RWPE2 (cell line): ENCODE results near the gene ITCH.
"Not testable (repeated sequence)": the region's sequence is repeated elsewhere in the genome, so short reads cannot be mapped to it uniquely, and the experiment has no call there.

ENCODE experiments used
- ATAC-seq: fragments of 200-7000 bp; cut with Tn5 transposase; 3 replicates; pipeline ENCODE4 v1.9.1; 2021; ENCODE audit warnings: low read depth
- DNase-seq: peaks from one replicate; pipeline ENCODE4 v3.0.0-alpha.2; 2020; ENCODE audit warnings: low spot score
- H3K27ac ChIP-seq: fragments of 450-650 bp; 2 replicates; pipeline ENCODE4 v1.5.1; 2017; ENCODE audit warnings: mild to moderate bottlenecking; ENCODE audit not compliant: poor library complexity, severe bottlenecking
- H3K27me3 ChIP-seq: fragments of 250-450 bp; sonication (Bioruptor Pico); 2 replicates; pipeline ENCODE4 v1.5.1; 2021; ENCODE audit warnings: mild to moderate bottlenecking, moderate library complexity; ENCODE audit not compliant: insufficient read depth, poor library complexity, severe bottlenecking
- H3K36me3 ChIP-seq: fragments of 250-450 bp; sonication (Bioruptor Pico); 2 replicates; pipeline ENCODE4 v1.5.1; 2020; ENCODE audit warnings: low read depth, mild to moderate bottlenecking, moderate library complexity
- H3K4me1 ChIP-seq: fragments of 250-450 bp; sonication (Bioruptor Pico); 2 replicates; pipeline ENCODE4 v1.5.1; 2021; ENCODE audit warnings: mild to moderate bottlenecking, moderate library complexity; ENCODE audit not compliant: insufficient read depth, poor library complexity, severe bottlenecking
- H3K4me3 ChIP-seq: fragments of 250-450 bp; sonication (Bioruptor Pico); 2 replicates; pipeline ENCODE4 v1.5.1; 2021; ENCODE audit warnings: mild to moderate bottlenecking, moderate library complexity; ENCODE audit not compliant: severe bottlenecking
- H3K9me3 ChIP-seq: fragments of 250-450 bp; sonication (Bioruptor Pico); 2 replicates; pipeline ENCODE4 v1.5.1; 2021; ENCODE audit warnings: mild to moderate bottlenecking, moderate library complexity; ENCODE audit not compliant: severe bottlenecking
- CTCF ChIP-seq: fragments of 450-650 bp; IDR thresholded peaks from one replicate; pipeline ENCODE4 v1.5.1; 2017; ENCODE audit warnings: mild to moderate bottlenecking, moderate library complexity; ENCODE audit not compliant: poor library complexity, severe bottlenecking

ITCH gene

GRCh38 chr20:34410336-34410735 is 47.3 kb downstream of the ITCH start:
- no peak overlapping the region for H3K27ac ChIP-seq

GRCh38 chr20:34412453-34412852 is 49.4 kb downstream of the ITCH start:
- no peak for TF ChIP-seq CTCF
- Histone ChIP-seq H3K4me3 (no peak overlapping the region), H3K4me1 (peaks cover 5% of the 10 kb centered on the region), H3K9me3 (no peaks in the 10 kb centered on the region), H3K36me3 (peaks cover 93% of the 10 kb centered on the region), H3K27ac (no peak overlapping the region), H3K27me3 (no peaks in the 10 kb centered on the region)
- ATAC-seq (no peak), DNase-seq (no peak)

More at GRCh38 chr20:34410336-34410735, 47.3 kb downstream of the ITCH start:
- Histone ChIP-seq H3K4me1 (peaks cover 5% of the 10 kb centered on the region), H3K36me3 (peaks cover 96% of the 10 kb centered on the region), H3K9me3 (no peaks in the 10 kb centered on the region), H3K4me3 (no peak overlapping the region), H3K27me3 (no peaks in the 10 kb centered on the region)
- ATAC-seq (no peak), DNase-seq (no peak)
- TF ChIP-seq CTCF, result no peak

- DNase-seq, result not testable (repeated sequence)
- peak overlapping the region; percentile 0 for H3K27ac ChIP-seq
Observed at GRCh38 chr20:34414525-34414924, 51.5 kb downstream of the ITCH start.

GRCh38 chr20:34415079-34415478 is 52.0 kb downstream of the ITCH start:
- Histone ChIP-seq H3K36me3 (peaks cover 89% of the 10 kb centered on the region), H3K27me3 (no peaks in the 10 kb centered on the region), H3K4me3 (no peak overlapping the region), H3K9me3 (no peaks in the 10 kb centered on the region), H3K4me1 (peaks cover 5% of the 10 kb centered on the region), H3K27ac (peak overlapping the region; percentile 0)
- ATAC-seq (0 out of 3 replicates have a peak, but pooled peaks have one; percentile 10), DNase-seq (no peak)
- no peak for TF ChIP-seq CTCF

More at GRCh38 chr20:34414525-34414924, 51.5 kb downstream of the ITCH start:
- H3K36me3 ChIP-seq, result peaks cover 89% of the 10 kb centered on the region
- not testable (repeated sequence) for H3K27me3 ChIP-seq, H3K9me3 ChIP-seq, H3K4me1 ChIP-seq, ATAC-seq, H3K4me3 ChIP-seq

- H3K4me1 ChIP-seq, result no peaks in the 10 kb centered on the region
- H3K27me3 ChIP-seq, result no peaks in the 10 kb centered on the region
- no peaks in the 10 kb centered on the region for H3K9me3 ChIP-seq
- H3K4me3 ChIP-seq, result no peak overlapping the region
- DNase-seq (no peak), ATAC-seq (no peak)
- no peak for TF ChIP-seq CTCF
- no peak overlapping the region for H3K27ac ChIP-seq
- peaks cover 89% of the 10 kb centered on the region for H3K36me3 ChIP-seq
Observed at GRCh38 chr20:34420146-34420545, 57.1 kb downstream of the ITCH start.
